ENCODE results near the gene RDH13.
"Not testable (repeated sequence)": the region's sequence is repeated elsewhere in the genome, so short reads cannot be mapped to it uniquely, and the experiment has no call there.

DNA sequence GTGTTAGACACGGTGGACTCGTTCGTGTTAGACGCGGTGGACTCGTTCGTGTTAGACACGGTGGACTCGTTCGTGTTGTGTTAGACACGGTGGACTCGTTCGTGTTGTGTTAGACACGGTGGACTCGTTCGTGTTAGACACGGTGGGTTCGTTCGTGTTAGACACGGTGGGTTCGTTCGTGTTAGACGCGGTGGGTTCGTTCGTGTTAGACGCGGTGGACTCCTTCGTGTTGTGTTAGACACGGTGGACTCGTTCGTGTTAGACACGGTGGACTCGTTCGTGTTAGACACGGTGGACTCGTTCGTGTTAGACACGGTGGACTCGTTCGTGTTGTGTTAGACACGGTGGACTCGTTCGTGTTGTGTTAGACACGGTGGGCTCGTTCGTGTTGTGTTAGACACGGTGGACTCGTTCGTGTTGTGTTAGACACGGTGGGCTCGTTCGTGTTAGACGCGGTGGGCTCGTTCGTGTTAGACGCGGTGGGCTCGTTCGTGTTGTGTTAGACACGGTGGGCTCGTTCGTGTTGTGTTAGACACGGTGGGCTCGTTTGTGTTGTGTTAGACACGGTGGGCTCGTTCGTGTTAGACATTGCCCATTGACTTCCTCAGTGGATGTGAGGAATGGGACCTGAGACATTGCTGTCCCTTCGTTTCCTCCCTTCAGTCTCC is 29.8 kb downstream of the RDH13 start:
- TF ChIP-seq POLR2A (IDR thresholded peaks at IDR 0.05; ENCODE audit: borderline replicate concordance, extremely low read depth, insufficient read depth, insufficient read length); MAX (IDR thresholded peaks at IDR 0.05); POLR2AphosphoS5 (IDR thresholded peaks at IDR 0.05; ENCODE audit: low read depth, low read length): not testable (repeated sequence)

All from HCT116 (cell line).